Fibroblast of lung (primary cell): ENCODE results near the gene MUC4. TPM values are rescaled to one million over a fixed set of nuclear protein-coding genes. Genes with fewer than 3 reads are reported as not detected.

Experiments
- DNase-seq, 2 donors: peaks; one replicate each; pipeline versions ENCODE4 v3.0.0 to v3.0.0-alpha.2; 2010; ENCODE audit warnings: low read depth in 2 of 2
- H2AFZ ChIP-seq: 2 replicates; pipeline ENCODE4 v1.5.1; 2012; ENCODE audit warnings: low read length, control low read depth, inconsistent platforms
- H3K27ac ChIP-seq: 2 replicates; pipeline ENCODE4 v1.5.1; 2011; ENCODE audit warnings: low read length, control low read depth; ENCODE audit not compliant: insufficient read depth
- H3K27me3 ChIP-seq: 2 replicates; pipeline ENCODE4 v1.5.1; 2011; ENCODE audit warnings: mild to moderate bottlenecking, low read length; ENCODE audit not compliant: control insufficient read depth, insufficient read depth
- H3K36me3 ChIP-seq: 2 replicates; pipeline ENCODE4 v1.5.1; 2011; ENCODE audit warnings: low read length; ENCODE audit not compliant: control insufficient read depth, insufficient read depth
- H3K4me1 ChIP-seq: 2 replicates; pipeline ENCODE4 v1.5.1; 2011; ENCODE audit warnings: low read length; ENCODE audit not compliant: control insufficient read depth, insufficient read depth; ENCODE audit errors: extremely low read depth
- H3K4me2 ChIP-seq: 2 replicates; pipeline ENCODE4 v1.5.1; 2011; ENCODE audit warnings: low read length, control low read depth; ENCODE audit not compliant: insufficient read depth; ENCODE audit errors: extremely low read depth
- H3K4me3 ChIP-seq, 4 experiments: fragments of 200-600 bp in 1 of 4; sonication (generic) in 1 of 4; replicated peaks in 1 of 4; 2 replicates each; pipeline ENCODE4 v1.5.1; 2011 to 2016; ENCODE audit warnings: low read length in 4 of 4, low read depth in 3 of 4, mild to moderate bottlenecking in 3 of 4, control low read depth in 2 of 4, inconsistent platforms in 1 of 4, mixed read lengths in 1 of 4; ENCODE audit not compliant: insufficient read depth in 1 of 4; ENCODE audit errors: control extremely low read depth in 1 of 4
- H3K79me2 ChIP-seq: 2 replicates; pipeline ENCODE4 v1.5.1; 2012; ENCODE audit warnings: mild to moderate bottlenecking, low read length, inconsistent platforms; ENCODE audit not compliant: control insufficient read depth, insufficient read depth
- H3K9ac ChIP-seq: 2 replicates; pipeline ENCODE4 v1.5.1; 2011; ENCODE audit warnings: mild to moderate bottlenecking, low read length, control low read depth; ENCODE audit not compliant: insufficient read depth
- H3K9me3 ChIP-seq: 2 replicates; pipeline ENCODE4 v1.5.1; 2012; ENCODE audit warnings: low read depth, low read length; ENCODE audit not compliant: control insufficient read depth, insufficient read depth
- H4K20me1 ChIP-seq: 2 replicates; pipeline ENCODE4 v1.5.1; 2011; ENCODE audit warnings: low read length; ENCODE audit not compliant: control insufficient read depth, insufficient read depth; ENCODE audit errors: extremely low read depth
- EZH2 ChIP-seq: IDR thresholded peaks from 2 replicates; pipeline ENCODE4 v1.5.1; 2012; ENCODE audit warnings: low read length, control low read depth, mild to moderate bottlenecking; ENCODE audit errors: missing control alignments
- polyA plus RNA-seq, 2 donors: library from polyadenylated mRNA; depleted of rRNA in 1 of 2; stranded (reverse) in 1 of 2; unstranded in 1 of 2; fragments of >200 nt; gene quantifications; 2 replicates each; pipeline ENCODE4 v1.2.1, GENCODE V29; 2011 to 2012; ENCODE audit warnings: missing spikeins in 1 of 2
- total RNA-seq: library from RNA; depleted of rRNA; stranded (reverse); fragments of >200 nt; gene quantifications from 2 replicates; pipeline ENCODE4 v1.2.1, GENCODE V29; 2014
- TF ChIP-seq, protein P1 (sequence below), 2 donors: IDR thresholded peaks in 1 of 2; conservative IDR thresholded peaks in 1 of 2; 1 replicate in 1 of 2; 2 replicates in 1 of 2; pipeline ENCODE4 v1.5.1; 2011 to 2012; ENCODE audit warnings: low read length in 2 of 2, control low read depth in 1 of 2, inconsistent platforms in 1 of 2, low read depth in 1 of 2, mild to moderate bottlenecking in 1 of 2

MUC4 gene
- total and polyA plus RNA-seq, 2 donors (not counting 1 experiment from before 2014, with no cell fraction given): not detected

DNA sequence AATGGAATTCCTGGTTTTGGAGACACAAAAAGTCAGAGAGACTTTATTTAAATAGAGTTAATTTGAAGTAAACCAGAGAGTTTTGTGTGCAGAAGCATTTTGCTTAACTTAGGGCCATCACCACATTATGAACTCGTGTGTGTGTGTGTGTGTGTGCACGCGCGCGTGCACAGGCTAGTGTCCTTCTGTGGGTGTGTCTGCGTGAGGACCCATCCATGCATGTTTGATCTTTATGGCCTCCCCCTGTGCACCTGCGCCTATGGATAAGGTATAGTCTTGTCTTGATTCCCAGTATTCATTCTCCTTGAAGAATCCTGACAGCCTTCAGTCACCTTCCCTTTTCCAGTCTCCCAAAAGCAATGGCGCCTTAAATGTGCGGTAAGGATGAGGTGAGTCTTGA lies 65.0 kb downstream of the MUC4 start:
- Histone ChIP-seq H3K79me2 (no peaks in the 10 kb centered on the region), H3K4me3 (no peak overlapping the region), H3K4me1 (no peaks in the 10 kb centered on the region), H3K27me3 (peaks cover 9% of the 10 kb centered on the region), H3K9ac (no peak overlapping the region), H4K20me1 (no peaks in the 10 kb centered on the region), H3K36me3 (no peaks in the 10 kb centered on the region), H3K4me2 (no peak overlapping the region), H2AFZ (no peak overlapping the region), H3K9me3 (no peaks in the 10 kb centered on the region), H3K27ac (no peak overlapping the region)
- DNase-seq: no peak
- no peak for TF ChIP-seq EZH2
- TF ChIP-seq, protein P1, sequence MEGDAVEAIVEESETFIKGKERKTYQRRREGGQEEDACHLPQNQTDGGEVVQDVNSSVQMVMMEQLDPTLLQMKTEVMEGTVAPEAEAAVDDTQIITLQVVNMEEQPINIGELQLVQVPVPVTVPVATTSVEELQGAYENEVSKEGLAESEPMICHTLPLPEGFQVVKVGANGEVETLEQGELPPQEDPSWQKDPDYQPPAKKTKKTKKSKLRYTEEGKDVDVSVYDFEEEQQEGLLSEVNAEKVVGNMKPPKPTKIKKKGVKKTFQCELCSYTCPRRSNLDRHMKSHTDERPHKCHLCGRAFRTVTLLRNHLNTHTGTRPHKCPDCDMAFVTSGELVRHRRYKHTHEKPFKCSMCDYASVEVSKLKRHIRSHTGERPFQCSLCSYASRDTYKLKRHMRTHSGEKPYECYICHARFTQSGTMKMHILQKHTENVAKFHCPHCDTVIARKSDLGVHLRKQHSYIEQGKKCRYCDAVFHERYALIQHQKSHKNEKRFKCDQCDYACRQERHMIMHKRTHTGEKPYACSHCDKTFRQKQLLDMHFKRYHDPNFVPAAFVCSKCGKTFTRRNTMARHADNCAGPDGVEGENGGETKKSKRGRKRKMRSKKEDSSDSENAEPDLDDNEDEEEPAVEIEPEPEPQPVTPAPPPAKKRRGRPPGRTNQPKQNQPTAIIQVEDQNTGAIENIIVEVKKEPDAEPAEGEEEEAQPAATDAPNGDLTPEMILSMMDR (conservative IDR thresholded peaks at IDR 0.05 in 1 of 2, IDR thresholded peaks at IDR 0.05 in 1 of 2; ENCODE audit: low read depth in 1 of 2, low read length in 2 of 2): no peak

DNA sequence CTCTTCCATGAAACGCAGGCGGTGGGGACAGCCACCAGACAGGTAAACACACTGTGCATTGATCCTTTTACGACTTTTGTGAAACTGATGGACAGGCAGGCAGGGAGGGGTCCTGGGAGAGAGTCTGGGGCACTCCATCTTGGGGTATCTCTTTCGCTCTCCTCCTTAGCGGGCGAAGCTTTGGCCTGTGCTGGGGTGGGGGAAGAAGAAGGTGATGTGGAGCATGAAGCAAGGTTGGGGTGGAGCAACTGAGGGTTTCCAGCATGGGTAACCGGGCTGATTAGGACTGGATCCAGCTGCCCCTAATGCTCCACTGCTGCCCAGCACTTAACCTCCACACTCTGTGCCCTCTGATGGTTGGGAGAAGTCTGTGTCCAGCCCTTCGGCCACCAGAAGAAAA lies 65.4 kb downstream of the MUC4 start:
- Histone ChIP-seq H3K27ac (no peak overlapping the region), H3K27me3 (peaks cover 9% of the 10 kb centered on the region), H3K79me2 (no peaks in the 10 kb centered on the region), H3K4me3 (no peak overlapping the region), H4K20me1 (no peaks in the 10 kb centered on the region), H3K36me3 (no peaks in the 10 kb centered on the region), H2AFZ (no peak overlapping the region), H3K4me2 (no peak overlapping the region), H3K9me3 (no peaks in the 10 kb centered on the region), H3K4me1 (no peaks in the 10 kb centered on the region), H3K9ac (no peak overlapping the region)
- TF ChIP-seq, protein P1 (conservative IDR thresholded peaks at IDR 0.05 in 1 of 2, IDR thresholded peaks at IDR 0.05 in 1 of 2; ENCODE audit: low read depth in 1 of 2, low read length in 2 of 2): no peak
- no peak for TF ChIP-seq EZH2
- DNase-seq: no peak

DNA sequence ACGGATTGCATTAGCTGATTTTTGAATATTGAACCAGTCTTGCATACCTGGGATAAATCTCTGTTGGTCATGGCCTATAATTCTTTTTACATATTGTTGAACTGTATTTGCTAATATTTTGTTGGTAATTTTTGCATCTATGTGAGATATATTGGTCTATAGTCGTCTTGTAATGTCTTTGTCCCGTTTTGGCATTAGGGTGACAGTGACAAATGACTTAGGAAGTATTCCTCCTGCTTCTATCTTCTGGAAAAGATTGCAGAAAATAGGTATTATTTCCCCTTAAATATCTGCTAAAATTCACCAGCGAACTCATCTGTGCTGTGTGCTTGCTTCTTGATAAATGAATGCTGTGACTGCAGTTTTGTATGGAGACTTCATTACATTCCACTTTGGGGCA lies 67.3 kb downstream of the MUC4 start:
- H3K27me3 ChIP-seq: peaks cover 9% of the 10 kb centered on the region
- H3K27ac ChIP-seq: no peak overlapping the region
- no peak for DNase-seq

More for the DNA sequence above, 67.3 kb downstream of the MUC4 start:
- Histone ChIP-seq H3K9me3 (no peaks in the 10 kb centered on the region), H3K36me3 (no peaks in the 10 kb centered on the region), H3K79me2 (no peaks in the 10 kb centered on the region), H3K4me3 (no peak overlapping the region), H3K9ac (no peak overlapping the region), H2AFZ (no peak overlapping the region), H3K4me2 (no peak overlapping the region), H4K20me1 (no peaks in the 10 kb centered on the region), H3K4me1 (no peaks in the 10 kb centered on the region)
- TF ChIP-seq, protein P1 (conservative IDR thresholded peaks at IDR 0.05 in 1 of 2, IDR thresholded peaks at IDR 0.05 in 1 of 2; ENCODE audit: low read depth in 1 of 2, low read length in 2 of 2): no peak
- no peak for TF ChIP-seq EZH2
